ENCODE results near the gene FOXO1. TPM values are rescaled to one million over a fixed set of nuclear protein-coding genes. Genes with fewer than 3 reads are reported as not detected.

The FOXO1 gene
- total and polyA plus RNA-seq, 4 donors, result 4.1 to 33.4 (median 19.3) TPM

- H3K27me3 ChIP-seq (ENCODE audit: control insufficient read depth in 1 of 2, insufficient read depth in 2 of 2, low read length in 1 of 2), result no peaks in the 10 kb centered on the region
- no peak for DNase-seq
- H3K4me3 ChIP-seq (ENCODE audit: low read length in 2 of 2), result no peak overlapping the region
- H3K9me3 ChIP-seq (ENCODE audit: control insufficient read depth, low read length), result no peaks in the 10 kb centered on the region
- H3K4me1 ChIP-seq (ENCODE audit: control insufficient read depth in 1 of 2, insufficient read depth in 2 of 2, low read length in 2 of 2), result peaks cover 4 to 5% of the 10 kb centered on the region in 2 donors
- intact Hi-C loops (cut with DNase I), result loop anchor here (5.0 to 10.0 kb wide), 4 partner anchors 65 to 447 kb away; no protein-coding TSS in a partner anchor
- H3K36me3 ChIP-seq (ENCODE audit: control insufficient read depth in 1 of 2, insufficient read depth in 2 of 2, low read length in 1 of 2), result no peaks in the 10 kb centered on the region
- WGBS, 2 donors, result 79 to 84% methylated on average over 10 of the region's 10 CpGs
- no peak for ATAC-seq (ENCODE audit: low FRiP score)
- no peak overlapping the region for H3K27ac ChIP-seq (ENCODE audit: low read depth in 1 of 2, low read length in 2 of 2)
Measured at GRCh38 chr13:40661875-40662665, 4.4 kb downstream of the FOXO1 start.

GRCh38 chr13:40660692-40661091 lies 5.7 kb downstream of the FOXO1 start:
- intact Hi-C loops (cut with DNase I), result loop anchor here (5.0 to 10.0 kb wide), 4 partner anchors 63 to 446 kb away; no protein-coding TSS in a partner anchor
- Histone ChIP-seq H3K27me3 (ENCODE audit: control insufficient read depth in 1 of 2, insufficient read depth in 2 of 2, low read length in 1 of 2) (no peaks in the 10 kb centered on the region), H3K27ac (ENCODE audit: low read depth in 1 of 2, low read length in 2 of 2) (no peak overlapping the region), H3K9me3 (ENCODE audit: control insufficient read depth, low read length) (no peaks in the 10 kb centered on the region), H3K4me1 (ENCODE audit: control insufficient read depth in 1 of 2, insufficient read depth in 2 of 2, low read length in 2 of 2) (peaks cover 4 to 5% of the 10 kb centered on the region in 2 donors), H3K4me3 (ENCODE audit: low read length in 2 of 2) (no peak overlapping the region), H3K36me3 (ENCODE audit: control insufficient read depth in 1 of 2, insufficient read depth in 2 of 2, low read length in 1 of 2) (no peaks in the 10 kb centered on the region)
- no peak for ATAC-seq (ENCODE audit: low FRiP score)
- WGBS, 2 donors, result 88 to 95% methylated on average over 5 of the region's 5 CpGs
- DNase-seq, result no peak

GRCh38 chr13:40660141-40660664 lies 6.2 kb downstream of the FOXO1 start:
- DNase-seq (no peak), ATAC-seq (ENCODE audit: low FRiP score) (no peak)
- Histone ChIP-seq H3K9me3 (ENCODE audit: control insufficient read depth, low read length) (no peaks in the 10 kb centered on the region), H3K27ac (ENCODE audit: low read depth in 1 of 2, low read length in 2 of 2) (no peak overlapping the region), H3K4me3 (ENCODE audit: low read length in 2 of 2) (no peak overlapping the region), H3K27me3 (ENCODE audit: control insufficient read depth in 1 of 2, insufficient read depth in 2 of 2, low read length in 1 of 2) (no peaks in the 10 kb centered on the region), H3K4me1 (ENCODE audit: control insufficient read depth in 1 of 2, insufficient read depth in 2 of 2, low read length in 2 of 2) (peaks cover 4 to 5% of the 10 kb centered on the region in 2 donors), H3K36me3 (ENCODE audit: control insufficient read depth in 1 of 2, insufficient read depth in 2 of 2, low read length in 1 of 2) (no peaks in the 10 kb centered on the region)
- intact Hi-C loops (cut with DNase I), result loop anchor here (5.0 to 10.0 kb wide), 4 partner anchors 63 to 445 kb away; no protein-coding TSS in a partner anchor
- 74 to 88% methylated on average over 4 of the region's 4 CpGs for WGBS, 2 donors

- Histone ChIP-seq H3K4me3 (ENCODE audit: low read length in 2 of 2) (no peak overlapping the region), H3K27ac (ENCODE audit: low read depth in 1 of 2, low read length in 2 of 2) (no peak overlapping the region), H3K27me3 (ENCODE audit: control insufficient read depth in 1 of 2, insufficient read depth in 2 of 2, low read length in 1 of 2) (no peaks in the 10 kb centered on the region), H3K4me1 (ENCODE audit: control insufficient read depth in 1 of 2, insufficient read depth in 2 of 2, low read length in 2 of 2) (peaks cover 5 to 7% of the 10 kb centered on the region in 2 donors), H3K36me3 (ENCODE audit: control insufficient read depth in 1 of 2, insufficient read depth in 2 of 2, low read length in 1 of 2) (no peaks in the 10 kb centered on the region), H3K9me3 (ENCODE audit: control insufficient read depth, low read length) (no peaks in the 10 kb centered on the region)
- intact Hi-C loops (cut with DNase I), result no loop called here
- WGBS, 2 donors, result 72 to 76% methylated on average over 4 of the region's 4 CpGs
- DNase-seq (no peak), ATAC-seq (ENCODE audit: low FRiP score) (no peak)
Measured at GRCh38 chr13:40657951-40658350, 8.5 kb downstream of the FOXO1 start.

- no peak for DNase-seq
- Histone ChIP-seq H3K27ac (ENCODE audit: low read depth in 1 of 2, low read length in 2 of 2) (no peak overlapping the region), H3K9me3 (ENCODE audit: control insufficient read depth, low read length) (no peaks in the 10 kb centered on the region), H3K27me3 (ENCODE audit: control insufficient read depth in 1 of 2, insufficient read depth in 2 of 2, low read length in 1 of 2) (no peaks in the 10 kb centered on the region), H3K4me1 (ENCODE audit: control insufficient read depth in 1 of 2, insufficient read depth in 2 of 2, low read length in 2 of 2) (peaks cover 5 to 7% of the 10 kb centered on the region in 2 donors), H3K4me3 (ENCODE audit: low read length in 2 of 2) (no peak overlapping the region), H3K36me3 (ENCODE audit: control insufficient read depth in 1 of 2, insufficient read depth in 2 of 2, low read length in 1 of 2) (no peaks in the 10 kb centered on the region)
- WGBS, 2 donors, result 87 to 90% methylated on average over 5 of the region's 5 CpGs
- no peak for ATAC-seq (ENCODE audit: low FRiP score)
- intact Hi-C loops (cut with DNase I), result no loop called here
Measured at GRCh38 chr13:40657307-40657706, 9.1 kb downstream of the FOXO1 start.

- Histone ChIP-seq H3K27ac (ENCODE audit: low read depth in 1 of 2, low read length in 2 of 2) (no peak overlapping the region), H3K27me3 (ENCODE audit: control insufficient read depth in 1 of 2, insufficient read depth in 2 of 2, low read length in 1 of 2) (no peaks in the 10 kb centered on the region), H3K4me1 (ENCODE audit: control insufficient read depth in 1 of 2, insufficient read depth in 2 of 2, low read length in 2 of 2) (peaks cover 5 to 7% of the 10 kb centered on the region in 2 donors), H3K4me3 (ENCODE audit: low read length in 2 of 2) (no peak overlapping the region), H3K9me3 (ENCODE audit: control insufficient read depth, low read length) (no peaks in the 10 kb centered on the region), H3K36me3 (ENCODE audit: control insufficient read depth in 1 of 2, insufficient read depth in 2 of 2, low read length in 1 of 2) (no peaks in the 10 kb centered on the region)
- 67 to 75% methylated on average over 1 of the region's 1 CpG for WGBS, 2 donors
- intact Hi-C loops (cut with DNase I), result no loop called here
- ATAC-seq (ENCODE audit: low FRiP score), result no peak
- no peak for DNase-seq
Measured at GRCh38 chr13:40656358-40656757, 10.1 kb downstream of the FOXO1 start.

- ATAC-seq (ENCODE audit: low FRiP score) (no peak), DNase-seq (no peak)
- intact Hi-C loops (cut with DNase I), result no loop called here
Measured at GRCh38 chr13:40653527-40654318, 12.7 kb downstream of the FOXO1 start.

GRCh38 chr13:40652588-40652940 lies 13.9 kb downstream of the FOXO1 start:
- no peak overlapping the region for H3K4me3 ChIP-seq (ENCODE audit: low read length in 2 of 2)
- no peak overlapping the region for H3K27ac ChIP-seq (ENCODE audit: low read depth in 1 of 2, low read length in 2 of 2)
- DNase-seq (no peak), ATAC-seq (ENCODE audit: low FRiP score) (no peak)
- H3K27me3 ChIP-seq (ENCODE audit: control insufficient read depth in 1 of 2, insufficient read depth in 2 of 2, low read length in 1 of 2), result no peaks in the 10 kb centered on the region
- H3K4me1 ChIP-seq (ENCODE audit: control insufficient read depth in 1 of 2, insufficient read depth in 2 of 2, low read length in 2 of 2), result peaks cover 0 to 7% of the 10 kb centered on the region in 2 donors
- 86 to 88% methylated on average over 2 of the region's 2 CpGs for WGBS, 2 donors
- no peaks in the 10 kb centered on the region for H3K9me3 ChIP-seq (ENCODE audit: control insufficient read depth, low read length)
- no peaks in the 10 kb centered on the region for H3K36me3 ChIP-seq (ENCODE audit: control insufficient read depth in 1 of 2, insufficient read depth in 2 of 2, low read length in 1 of 2)
- intact Hi-C loops (cut with DNase I), result no loop called here

More at GRCh38 chr13:40653527-40654318, 12.7 kb downstream of the FOXO1 start:
- Histone ChIP-seq H3K4me1 (ENCODE audit: control insufficient read depth in 1 of 2, insufficient read depth in 2 of 2, low read length in 2 of 2) (peaks cover 0 to 12% of the 10 kb centered on the region in 2 donors), H3K9me3 (ENCODE audit: control insufficient read depth, low read length) (no peaks in the 10 kb centered on the region), H3K36me3 (ENCODE audit: control insufficient read depth in 1 of 2, insufficient read depth in 2 of 2, low read length in 1 of 2) (no peaks in the 10 kb centered on the region), H3K4me3 (ENCODE audit: low read length in 2 of 2) (no peak overlapping the region), H3K27me3 (ENCODE audit: control insufficient read depth in 1 of 2, insufficient read depth in 2 of 2, low read length in 1 of 2) (no peaks in the 10 kb centered on the region), H3K27ac (ENCODE audit: low read depth in 1 of 2, low read length in 2 of 2) (no peak overlapping the region)
- WGBS, 2 donors, result 49 to 53% methylated on average over 3 of the region's 3 CpGs

All from aorta (tissue), 5 donors.